HFFc6 (cell line): ENCODE measurements around the gene ATP2B3. TPM values are rescaled to one million over a fixed set of nuclear protein-coding genes. Genes with fewer than 3 reads are reported as not detected.

Experiments
- DNase-seq: peaks from one replicate; pipeline ENCODE4 v3.0.0-alpha.2; 2018
- H3K27ac Mint-ChIP-seq: 2 replicates; pipeline ENCODE4 v1.8.0; 2020; ENCODE audit warnings: mild to moderate bottlenecking, mixed read lengths
- H3K27me3 Mint-ChIP-seq: 2 replicates; pipeline ENCODE4 v1.8.0; 2021; ENCODE audit warnings: mild to moderate bottlenecking, moderate library complexity, mixed read lengths; ENCODE audit not compliant: insufficient read depth
- H3K36me3 Mint-ChIP-seq: 2 replicates; pipeline ENCODE4 v1.8.0; 2021; ENCODE audit warnings: low read depth, mixed read lengths
- H3K4me1 Mint-ChIP-seq: 2 replicates; pipeline ENCODE4 v1.8.0; 2020; ENCODE audit warnings: low read depth, mixed read lengths
- H3K4me3 Mint-ChIP-seq: 2 replicates; pipeline ENCODE4 v1.8.0; 2020; ENCODE audit warnings: mild to moderate bottlenecking, moderate library complexity, mixed read lengths
- H3K9me3 Mint-ChIP-seq: 2 replicates; pipeline ENCODE4 v1.8.0; 2020; ENCODE audit warnings: mild to moderate bottlenecking, mixed read lengths
- total RNA-seq, 6 experiments: library from RNA; stranded (reverse); fragmentation: NEBNext Ultra II Directional; extraction: Animal tissue kit (Norgen Biotek cat#: 25700); gene quantifications; 2 replicates in 1 of 6; 3 replicates in 5 of 6; pipeline ENCODE4 v1.2.3, GENCODE V29; 2021
- TF ChIP-seq, protein P1 (sequence below): fragments of 200-600 bp; sonication (generic); IDR thresholded peaks from 2 replicates; pipeline ENCODE4 v1.5.0; 2021; ENCODE audit warnings: antibody characterized with exemption, mild to moderate bottlenecking

The ATP2B3 gene
- total RNA-seq, 6 experiments from 2014 or later = not detected

- TF ChIP-seq, protein P1, sequence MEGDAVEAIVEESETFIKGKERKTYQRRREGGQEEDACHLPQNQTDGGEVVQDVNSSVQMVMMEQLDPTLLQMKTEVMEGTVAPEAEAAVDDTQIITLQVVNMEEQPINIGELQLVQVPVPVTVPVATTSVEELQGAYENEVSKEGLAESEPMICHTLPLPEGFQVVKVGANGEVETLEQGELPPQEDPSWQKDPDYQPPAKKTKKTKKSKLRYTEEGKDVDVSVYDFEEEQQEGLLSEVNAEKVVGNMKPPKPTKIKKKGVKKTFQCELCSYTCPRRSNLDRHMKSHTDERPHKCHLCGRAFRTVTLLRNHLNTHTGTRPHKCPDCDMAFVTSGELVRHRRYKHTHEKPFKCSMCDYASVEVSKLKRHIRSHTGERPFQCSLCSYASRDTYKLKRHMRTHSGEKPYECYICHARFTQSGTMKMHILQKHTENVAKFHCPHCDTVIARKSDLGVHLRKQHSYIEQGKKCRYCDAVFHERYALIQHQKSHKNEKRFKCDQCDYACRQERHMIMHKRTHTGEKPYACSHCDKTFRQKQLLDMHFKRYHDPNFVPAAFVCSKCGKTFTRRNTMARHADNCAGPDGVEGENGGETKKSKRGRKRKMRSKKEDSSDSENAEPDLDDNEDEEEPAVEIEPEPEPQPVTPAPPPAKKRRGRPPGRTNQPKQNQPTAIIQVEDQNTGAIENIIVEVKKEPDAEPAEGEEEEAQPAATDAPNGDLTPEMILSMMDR = no peak
- Mint-ChIP-seq H3K36me3 (no peaks in the 10 kb centered on the region), H3K27ac (no peak overlapping the region), H3K4me3 (no peak overlapping the region), H3K4me1 (peaks cover 35% of the 10 kb centered on the region), H3K27me3 (peaks cover 2% of the 10 kb centered on the region), H3K9me3 (no peaks in the 10 kb centered on the region)
- no peak for DNase-seq
Observed at GRCh38 chrX:153473126-153473525, 44.3 kb upstream of the ATP2B3 start.

- Mint-ChIP-seq H3K4me1 (peaks cover 36% of the 10 kb centered on the region), H3K27ac (no peak overlapping the region), H3K9me3 (no peaks in the 10 kb centered on the region), H3K27me3 (peaks cover 2% of the 10 kb centered on the region), H3K4me3 (no peak overlapping the region), H3K36me3 (no peaks in the 10 kb centered on the region)
- DNase-seq = no peak
- TF ChIP-seq, protein P1 = no peak
Observed at GRCh38 chrX:153474266-153474665, 43.2 kb upstream of the ATP2B3 start.

- Mint-ChIP-seq H3K9me3 (no peaks in the 10 kb centered on the region), H3K4me3 (no peak overlapping the region), H3K27me3 (peaks cover 2% of the 10 kb centered on the region), H3K4me1 (peaks cover 36% of the 10 kb centered on the region), H3K27ac (peak overlapping the region; percentile 87; the same call in 1 of the 2 replicates), H3K36me3 (no peaks in the 10 kb centered on the region)
- TF ChIP-seq, protein P1 = no peak
- peak; percentile 22 for DNase-seq
Observed at GRCh38 chrX:153474718-153475117, 42.7 kb upstream of the ATP2B3 start.

DNA sequence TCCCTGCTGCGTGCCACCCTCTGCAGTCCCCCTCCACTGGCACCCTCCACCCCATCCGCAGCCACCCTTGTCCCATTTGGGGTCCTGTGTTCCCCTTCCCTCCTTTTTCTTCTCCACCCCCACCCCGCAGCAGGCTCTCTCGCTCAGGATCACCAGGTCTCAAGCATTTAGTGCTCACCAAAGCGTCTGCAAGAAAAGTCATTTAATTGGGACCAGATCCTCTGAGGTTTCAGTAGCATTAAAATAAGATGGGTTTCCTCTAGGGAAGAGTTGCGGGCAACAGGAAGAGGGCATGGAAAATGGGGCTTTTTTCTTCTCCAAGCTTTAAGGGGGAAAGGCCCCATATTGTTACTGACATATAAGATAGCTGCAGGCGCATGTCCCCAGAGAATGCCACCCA, 42.2 kb upstream of the ATP2B3 start:
- no peaks in the 10 kb centered on the region for H3K36me3 Mint-ChIP-seq
- peaks cover 36% of the 10 kb centered on the region for H3K4me1 Mint-ChIP-seq
- peak overlapping the region; percentile 54; the same call in 1 of the 2 replicates for H3K4me3 Mint-ChIP-seq
- no peak for DNase-seq
- peaks cover 2% of the 10 kb centered on the region for H3K27me3 Mint-ChIP-seq
- H3K27ac Mint-ChIP-seq = peak overlapping the region; percentile 87
- H3K9me3 Mint-ChIP-seq = no peaks in the 10 kb centered on the region
- TF ChIP-seq, protein P1 = no peak

DNA sequence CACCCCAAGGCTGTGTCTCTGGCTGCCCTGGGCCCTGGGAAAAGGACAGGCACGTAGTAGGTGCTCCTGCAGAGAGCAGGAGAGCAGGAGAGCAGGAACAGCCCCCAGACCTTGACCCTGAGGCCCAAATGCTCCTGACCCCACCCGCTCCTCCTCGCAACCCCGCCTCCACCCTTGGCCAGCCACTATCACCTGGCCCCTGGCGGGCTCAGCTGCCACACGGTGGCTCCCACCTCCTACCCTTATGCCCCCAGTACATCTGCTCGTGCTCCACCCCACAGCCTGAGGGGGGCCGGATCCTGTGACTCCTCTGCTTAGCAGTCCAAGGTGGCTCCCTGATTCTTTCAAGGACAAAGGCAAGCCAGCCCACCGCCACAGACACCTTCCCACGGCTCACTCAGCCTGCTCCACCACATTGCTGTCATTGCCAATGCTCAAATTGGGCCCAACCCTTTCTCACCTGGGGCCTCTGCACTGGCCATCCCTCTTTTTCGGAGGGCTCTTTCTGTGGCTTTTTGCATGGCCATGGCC, 41.6 kb upstream of the ATP2B3 start:
- no peak for DNase-seq
- H3K36me3 Mint-ChIP-seq = no peaks in the 10 kb centered on the region
- TF ChIP-seq, protein P1 = no peak
- peak overlapping the region; percentile 87 for H3K27ac Mint-ChIP-seq
- H3K27me3 Mint-ChIP-seq = peaks cover 2% of the 10 kb centered on the region
- 0 out of 2 replicates have a peak overlapping the region, but pooled peaks have one; percentile 13 for H3K4me3 Mint-ChIP-seq
- H3K4me1 Mint-ChIP-seq = peaks cover 36% of the 10 kb centered on the region
- no peaks in the 10 kb centered on the region for H3K9me3 Mint-ChIP-seq
